WERI-Rb-1 (cell line): ENCODE measurements around the gene XKRX.

Experiments
- DNase-seq: peaks from one replicate; pipeline ENCODE4 v3.0.0-alpha.2; 2020
- H3K27ac ChIP-seq: fragments of 250-450 bp; sonication (Bioruptor Pico); 2 replicates; pipeline ENCODE4 v1.5.1; 2020; ENCODE audit warnings: mild to moderate bottlenecking, moderate library complexity
- H3K27me3 ChIP-seq: fragments of 250-450 bp; sonication (Bioruptor Pico); 2 replicates; pipeline ENCODE4 v1.5.1; 2021; ENCODE audit warnings: mild to moderate bottlenecking, low read depth, moderate library complexity; ENCODE audit not compliant: insufficient read depth, severe bottlenecking
- H3K36me3 ChIP-seq: fragments of 250-450 bp; sonication (Bioruptor Pico); 2 replicates; pipeline ENCODE4 v1.5.1; 2020; ENCODE audit warnings: mild to moderate bottlenecking, moderate library complexity
- H3K4me3 ChIP-seq: 2 replicates; pipeline ENCODE4 v1.5.1; 2011; ENCODE audit warnings: low read depth, mild to moderate bottlenecking, control low read depth, low read length
- H3K9me3 ChIP-seq: fragments of 250-450 bp; sonication (Bioruptor Pico); 2 replicates; pipeline ENCODE4 v1.5.1; 2021; ENCODE audit warnings: mild to moderate bottlenecking, moderate library complexity; ENCODE audit not compliant: severe bottlenecking
- CTCF ChIP-seq: IDR thresholded peaks from 2 replicates; pipeline ENCODE4 v1.5.1; 2011; ENCODE audit warnings: low read depth, mild to moderate bottlenecking, control low read depth, inconsistent platforms, low read length

The XKRX gene

GRCh38 chrX:100928660-100929613, at the start of gene XKRX:
TSS of gene XKRX (minus strand) at chrX:100928917. CDS start at chrX:100928304, 613 bp downstream.
- H3K4me3 ChIP-seq: peak within 1 kb of the TSS; percentile 16
- DNase-seq: peak; percentile 37
- H3K9me3 ChIP-seq: no peaks in the 10 kb centered on the region
- TF ChIP-seq CTCF: no peak
- peaks cover 21% of the 10 kb centered on the region for H3K27me3 ChIP-seq
- H3K27ac ChIP-seq: no peak within 1 kb of the TSS
- no peaks in the 10 kb centered on the region for H3K36me3 ChIP-seq

GRCh38 chrX:100976211-100976610, 47.5 kb upstream of the XKRX start:
- DNase-seq: no peak
- no peak for TF ChIP-seq CTCF

GRCh38 chrX:100975212-100975611, 46.5 kb upstream of the XKRX start:
- Histone ChIP-seq H3K36me3 (no peaks in the 10 kb centered on the region), H3K4me3 (no peak overlapping the region), H3K27ac (no peak overlapping the region), H3K9me3 (no peaks in the 10 kb centered on the region), H3K27me3 (no peaks in the 10 kb centered on the region)
- DNase-seq: no peak
- no peak for TF ChIP-seq CTCF

More at GRCh38 chrX:100976211-100976610, 47.5 kb upstream of the XKRX start:
- H3K27me3 ChIP-seq: no peaks in the 10 kb centered on the region
- H3K4me3 ChIP-seq: no peak overlapping the region
- H3K27ac ChIP-seq: no peak overlapping the region
- H3K9me3 ChIP-seq: no peaks in the 10 kb centered on the region
- no peaks in the 10 kb centered on the region for H3K36me3 ChIP-seq

- no peaks in the 10 kb centered on the region for H3K36me3 ChIP-seq
- DNase-seq: no peak
- no peak overlapping the region for H3K27ac ChIP-seq
- no peaks in the 10 kb centered on the region for H3K9me3 ChIP-seq
- no peak overlapping the region for H3K4me3 ChIP-seq
- H3K27me3 ChIP-seq: no peaks in the 10 kb centered on the region
- TF ChIP-seq CTCF: no peak
Observed at GRCh38 chrX:100973411-100973810, 44.7 kb upstream of the XKRX start.

- no peak for TF ChIP-seq CTCF
- Histone ChIP-seq H3K36me3 (no peaks in the 10 kb centered on the region), H3K27me3 (no peaks in the 10 kb centered on the region), H3K4me3 (no peak overlapping the region), H3K9me3 (no peaks in the 10 kb centered on the region), H3K27ac (no peak overlapping the region)
- no peak for DNase-seq
Observed at GRCh38 chrX:100969936-100970335, 41.2 kb upstream of the XKRX start.
